GM19023 (cell line): ENCODE data around the gene AMACR.

Source experiments
- ATAC-seq: cut with Tn5 transposase; IDR thresholded peaks from one replicate; pipeline ENCODE4 v1.9.1; 2021; ENCODE audit warnings: mild to moderate bottlenecking, moderate library complexity; ENCODE audit not compliant: unreplicated experiment

Gene AMACR

GRCh38 chr5:34007621-34008600, at the start of gene AMACR:
AMACR (minus strand) TSS chr5:34008050; CDS start chr5:34008019, 31 bp downstream.
- ATAC-seq: peak; percentile 95

DNA sequence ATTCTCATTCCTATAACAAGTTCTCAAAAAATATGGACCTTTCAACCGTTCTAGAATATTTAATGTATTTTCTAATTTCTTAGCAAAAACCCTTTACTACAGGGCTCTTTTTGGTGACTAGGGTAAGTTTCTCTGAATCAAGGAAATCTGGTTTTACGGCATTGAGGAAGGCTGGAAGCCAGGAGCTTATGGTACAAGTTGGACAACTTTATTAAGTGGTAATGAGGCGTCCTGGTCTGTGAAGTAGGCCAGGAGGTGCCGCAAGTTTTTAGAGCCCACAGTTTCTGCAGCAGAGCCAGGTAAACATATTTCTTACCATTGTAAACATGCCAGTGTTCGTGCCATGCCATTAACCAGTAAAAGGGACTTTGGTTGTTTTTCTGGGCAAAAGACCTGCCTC, 49.7 kb upstream of the AMACR start:
- ATAC-seq: no peak

GRCh38 chr5:34057118-34057517, 49.3 kb upstream of the AMACR start:
- no peak for ATAC-seq

DNA sequence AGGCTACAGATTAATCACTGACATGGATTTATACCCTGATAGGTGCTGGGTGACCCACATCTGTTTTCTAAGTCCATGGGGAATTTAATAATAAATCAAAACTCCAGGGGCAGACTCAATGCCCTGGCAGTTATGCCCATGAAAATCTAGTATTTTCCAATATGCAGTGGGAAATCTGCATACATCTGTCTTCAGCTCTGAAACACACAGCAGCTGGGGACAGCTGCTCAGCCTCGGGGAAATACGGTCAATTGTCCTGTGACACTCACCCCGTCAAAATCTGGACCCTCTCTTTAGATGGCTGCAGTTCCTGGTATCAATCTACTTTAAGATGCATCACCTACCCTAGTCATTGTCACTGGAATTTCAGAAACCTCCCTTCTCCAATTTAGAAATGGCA, 47.8 kb upstream of the AMACR start:
- ATAC-seq: no peak

DNA sequence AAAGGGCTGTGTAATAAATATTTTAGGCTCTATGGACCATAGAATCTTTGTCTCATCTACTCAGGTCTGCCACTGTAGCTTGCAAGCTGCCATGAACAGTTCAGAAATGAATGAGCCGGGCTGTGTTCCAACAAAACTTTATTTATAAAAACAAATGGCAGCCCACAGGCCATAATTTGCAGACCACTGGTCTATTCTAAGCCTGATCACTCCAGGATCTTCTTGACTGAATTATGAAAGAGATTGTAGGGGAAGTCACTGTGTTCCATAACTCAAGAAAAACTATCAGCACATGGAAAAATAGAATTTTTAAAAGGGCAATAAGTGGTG, 46.5 kb upstream of the AMACR start:
- ATAC-seq: no peak

DNA sequence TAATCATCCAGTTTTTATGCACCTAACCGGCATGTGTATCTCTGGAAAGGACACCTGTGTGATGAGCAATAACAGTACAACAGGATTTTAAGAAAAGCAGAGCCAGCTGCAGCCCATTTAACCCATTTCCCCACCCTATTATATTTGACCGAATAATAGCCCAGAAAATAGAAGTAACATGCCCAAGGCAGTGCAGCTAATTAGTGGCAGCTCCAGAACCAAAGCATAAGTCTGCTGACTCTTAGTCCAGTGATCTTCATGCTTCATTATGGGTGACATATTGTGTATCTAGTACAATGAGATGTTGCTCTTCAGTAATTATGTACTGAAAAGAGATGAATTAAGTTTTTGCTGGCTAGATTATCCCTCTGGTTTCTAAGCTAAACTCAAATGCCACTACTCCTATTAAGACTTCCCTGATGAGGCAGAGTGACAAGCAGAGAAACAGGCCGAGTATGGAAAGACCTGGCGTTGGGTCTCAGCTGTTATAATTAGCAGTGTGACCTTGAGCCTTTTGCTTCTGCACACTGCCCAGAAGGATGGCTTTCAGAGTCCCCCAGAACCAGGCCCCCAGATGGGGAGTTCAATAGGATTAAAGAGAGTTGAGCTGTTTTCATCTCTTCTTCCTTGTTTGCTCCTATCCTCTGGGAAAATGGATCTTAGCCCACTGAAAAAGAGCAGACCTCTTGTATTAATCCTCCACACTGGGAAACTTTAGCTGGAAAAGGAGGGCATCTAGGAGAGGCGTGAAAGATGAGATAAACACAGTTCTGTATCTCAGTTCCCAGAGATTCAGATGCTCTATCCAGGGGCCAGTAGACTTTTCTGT, 45.9 kb upstream of the AMACR start:
- no peak for ATAC-seq

DNA sequence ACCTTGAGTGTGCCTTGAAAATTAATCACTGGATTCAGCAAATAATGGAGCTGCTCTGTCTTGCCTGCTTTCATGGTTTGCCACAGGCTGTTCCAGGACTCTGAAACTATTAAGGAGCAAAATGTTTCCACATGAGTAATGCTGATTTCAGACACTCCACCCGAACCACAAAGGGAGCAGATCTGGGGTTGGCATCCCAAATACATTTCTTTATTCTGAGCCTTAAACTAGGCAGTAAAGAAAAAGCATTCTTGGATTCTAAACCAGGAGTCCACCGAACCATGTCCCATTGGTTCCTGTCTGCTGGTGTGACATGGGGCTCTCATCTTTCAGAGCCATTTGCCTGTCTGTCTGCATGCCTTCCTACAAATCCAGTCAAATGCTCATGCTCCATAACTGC, 45.3 kb upstream of the AMACR start:
- ATAC-seq: no peak

- no peak for ATAC-seq
Observed at GRCh38 chr5:34051374-34051980, 43.6 kb upstream of the AMACR start.

GRCh38 chr5:34047774-34048572, 40.1 kb upstream of the AMACR start:
- ATAC-seq: no peak

DNA sequence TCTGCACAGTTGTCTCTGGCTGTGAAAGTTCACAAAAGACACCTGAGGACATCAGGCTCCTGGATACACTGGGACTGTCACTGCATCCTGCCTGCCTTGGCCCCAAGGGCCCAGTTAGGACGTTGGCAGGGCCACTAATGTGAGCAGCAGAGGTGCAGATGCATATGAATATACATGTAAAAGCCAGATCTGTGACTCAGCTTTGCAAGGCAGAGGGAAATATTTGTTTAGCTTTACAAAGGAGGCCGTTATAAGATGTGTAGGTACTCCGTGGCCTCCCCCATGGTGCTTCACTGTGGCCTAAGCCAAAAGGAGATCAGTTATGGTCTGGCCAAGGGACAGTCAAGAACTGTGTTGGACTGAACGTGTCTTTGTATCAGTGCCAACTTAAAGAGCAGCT, 39.3 kb upstream of the AMACR start:
- ATAC-seq: no peak

DNA sequence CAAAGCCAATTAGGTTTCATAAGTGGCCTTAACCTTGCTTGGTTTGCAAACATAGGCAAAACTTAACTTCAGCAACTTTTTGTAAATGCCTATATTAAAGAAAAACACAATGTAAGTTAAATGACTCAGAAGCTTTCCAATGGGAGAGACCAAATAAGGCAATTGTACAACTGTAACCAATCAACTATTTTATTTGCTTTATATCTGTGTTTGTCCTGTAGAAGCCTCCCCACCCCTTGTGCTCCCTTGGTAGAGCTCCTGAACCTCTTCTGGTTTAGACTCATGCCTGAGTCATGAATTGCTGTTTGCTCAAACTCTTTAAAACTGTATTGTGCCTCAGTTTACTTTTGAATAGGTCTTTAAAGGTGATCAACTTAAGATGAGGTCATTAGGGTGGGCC, 38.1 kb upstream of the AMACR start:
- no peak for ATAC-seq

DNA sequence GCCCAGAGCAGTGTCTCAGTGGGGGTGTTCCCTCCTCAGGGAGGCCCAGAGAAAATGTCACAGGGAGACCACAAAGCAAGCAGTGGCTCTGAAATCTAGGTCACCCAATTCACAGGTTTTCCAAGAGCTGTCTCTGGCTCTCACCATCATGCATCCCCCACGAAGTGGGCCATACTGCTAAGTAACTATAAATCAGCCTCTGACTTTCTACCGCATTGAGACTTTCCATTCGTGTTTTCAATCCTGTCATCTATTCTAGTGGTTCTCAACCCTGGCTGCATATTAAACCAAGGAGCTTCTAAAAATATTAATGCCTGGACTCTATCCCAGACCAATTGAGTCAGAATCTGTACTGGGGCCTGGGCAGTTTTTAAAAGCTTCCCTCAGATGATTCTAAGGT, 37.2 kb upstream of the AMACR start:
- ATAC-seq: no peak

GRCh38 chr5:34043099-34043876, 35.4 kb upstream of the AMACR start, which contains the start of gene C1QTNF3:
C1QTNF3 (minus strand) TSS chr5:34043213; CDS start chr5:34043125, 88 bp downstream.
- ATAC-seq: no peak

DNA sequence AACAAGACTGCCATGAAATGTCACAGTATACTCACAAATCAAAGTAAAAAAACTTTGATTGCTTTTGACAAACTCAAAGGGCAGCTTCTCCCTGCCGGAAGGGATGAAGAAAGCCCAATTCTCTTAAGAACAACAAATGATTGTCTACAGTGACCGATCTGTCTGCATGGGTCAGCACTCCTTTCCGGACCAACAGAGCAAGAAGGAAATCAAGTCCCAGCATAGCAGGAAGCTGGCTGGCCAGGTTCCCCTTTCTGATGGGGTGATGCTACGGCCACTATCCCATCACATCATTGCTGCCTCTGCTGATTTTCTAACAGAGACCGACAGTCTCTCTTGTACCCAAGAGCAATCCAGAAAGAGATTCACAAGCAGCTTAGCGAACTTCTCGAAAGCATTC, 34.5 kb upstream of the AMACR start:
- no peak for ATAC-seq

DNA sequence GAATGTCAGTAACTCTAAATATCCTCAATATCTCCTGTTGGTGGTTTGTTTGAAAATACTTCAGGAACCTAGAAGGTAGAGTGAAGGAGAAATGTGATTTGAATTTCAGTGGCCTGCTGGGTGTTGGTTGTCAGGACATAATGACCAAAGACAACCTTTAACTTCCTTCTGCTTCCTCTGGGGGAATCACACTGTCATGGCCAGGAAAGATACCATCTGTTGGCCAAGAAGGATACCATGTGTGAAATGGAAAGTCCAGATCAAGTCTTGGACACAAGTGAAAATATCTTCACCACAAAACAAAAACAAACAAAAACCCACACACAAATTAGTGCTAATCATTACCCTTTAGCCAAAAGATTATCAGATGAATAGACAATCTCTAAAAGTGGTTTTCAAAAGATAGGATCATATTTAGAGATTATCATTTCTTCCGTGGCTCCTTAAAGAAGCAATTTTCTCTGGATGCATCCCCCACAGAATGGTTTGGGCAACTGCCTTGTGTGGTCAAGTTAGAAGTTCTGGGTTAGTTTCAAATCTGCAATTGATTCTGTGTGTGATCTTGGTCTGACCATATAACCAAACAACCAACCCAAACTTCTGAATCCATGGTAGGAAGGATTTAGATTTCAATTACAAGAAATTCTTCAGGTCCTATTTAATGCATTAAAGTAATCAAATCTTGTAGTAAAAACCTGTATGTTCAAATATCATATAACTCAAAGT, 33.6 kb upstream of the AMACR start:
- ATAC-seq: no peak

DNA sequence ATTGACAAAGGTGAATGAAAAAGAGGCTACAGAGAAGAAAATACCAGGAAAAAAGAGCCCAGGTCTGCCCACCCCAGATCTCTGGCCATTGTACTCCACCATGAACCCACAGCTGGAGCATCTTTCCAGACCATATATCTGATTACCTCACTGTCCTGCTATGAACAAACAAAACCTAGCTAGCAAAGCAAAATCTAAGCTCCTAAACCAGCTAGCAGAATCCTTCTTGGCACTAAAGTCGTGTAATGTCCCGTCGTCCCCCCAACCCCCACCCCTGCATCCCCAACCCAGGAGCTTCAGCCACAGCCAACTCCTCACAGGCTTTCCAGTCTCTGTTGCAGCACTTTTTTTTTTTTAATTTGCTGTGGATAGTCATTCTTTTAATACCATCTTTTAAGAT, 32.6 kb upstream of the AMACR start:
- ATAC-seq: no peak

- no peak for ATAC-seq
Observed at GRCh38 chr5:34039398-34040157, 31.7 kb upstream of the AMACR start.

- ATAC-seq: no peak
Observed at GRCh38 chr5:34038838-34039237, 31.0 kb upstream of the AMACR start.
